Tibial artery (tissue), 4 donors: Measurements from ENCODE around the gene MAP7.

Source experiments
- DNase-seq, 2 donors: peaks; one replicate each; pipeline ENCODE4 v3.0.0-alpha.2; 2019
- H3K27ac ChIP-seq, 2 donors: fragments of 200-600 bp; sonication (generic) in 1 of 2; 1 replicate in 1 of 2; 2 replicates in 1 of 2; pipeline ENCODE4 v1.5.1; 2018 to 2019; ENCODE audit warnings: mild to moderate bottlenecking in 1 of 2
- H3K27me3 ChIP-seq, 2 donors: fragments of 200-600 bp; sonication (generic) in 1 of 2; one replicate each; pipeline versions ENCODE4 v1.5.1 to v1.6.0; 2016 to 2019
- H3K36me3 ChIP-seq, 3 donors: fragments of 200-600 bp; sonication (generic) in 2 of 3; one replicate each; pipeline ENCODE4 v1.5.1; 2016 to 2019; ENCODE audit warnings: mild to moderate bottlenecking in 2 of 3
- H3K4me1 ChIP-seq, 4 donors: fragments of 200-600 bp; sonication (generic) in 2 of 4; 1 replicate in 3 of 4; 2 replicates in 1 of 4; pipeline ENCODE4 v1.5.1; 2016 to 2019
- H3K4me3 ChIP-seq, 2 donors: fragments of 200-600 bp; sonication (generic) in 1 of 2; 1 replicate in 1 of 2; 2 replicates in 1 of 2; pipeline ENCODE4 v1.5.1; 2018 to 2019; ENCODE audit warnings: mild to moderate bottlenecking in 2 of 2
- H3K9me3 ChIP-seq, 3 donors: fragments of 200-600 bp; sonication (generic) in 1 of 3; one replicate each; pipeline ENCODE4 v1.5.1; 2016 to 2019
- CTCF ChIP-seq, 2 experiments: fragments of 200-600 bp in 1 of 2; fragments of 450-650 bp in 1 of 2; IDR thresholded peaks; one replicate each; pipeline ENCODE4 v1.5.1; 2017 to 2019; ENCODE audit warnings: antibody characterized with exemption in 2 of 2, mild to moderate bottlenecking in 1 of 2, moderate library complexity in 1 of 2
- intact Hi-C: fragments of 100-400 bp; cut with DNase I; formaldehyde crosslinking; loops from one replicate; pipeline ENCODE4 v1.15.0; 2023; ENCODE audit warnings: low total_unique reads

The MAP7 gene

GRCh38 chr6:136535880-136536650 is 14.2 kb downstream of the MAP7 start:
- H3K4me1 ChIP-seq: no peaks in the 10 kb centered on the region
- H3K36me3 ChIP-seq: no peaks in the 10 kb centered on the region
- no peak for TF ChIP-seq CTCF (IDR thresholded peaks at IDR 0.05)
- H3K27me3 ChIP-seq: no peaks in the 10 kb centered on the region
- intact Hi-C loops: no loop called here
- no peak overlapping the region for H3K27ac ChIP-seq
- no peak overlapping the region for H3K4me3 ChIP-seq
- H3K9me3 ChIP-seq: no peaks in the 10 kb centered on the region
- no peak for DNase-seq

- H3K27ac ChIP-seq: no peak overlapping the region
- H3K36me3 ChIP-seq: no peaks in the 10 kb centered on the region
- TF ChIP-seq CTCF (IDR thresholded peaks at IDR 0.05): no peak
- intact Hi-C loops: no loop called here
- H3K9me3 ChIP-seq: no peaks in the 10 kb centered on the region
- no peak overlapping the region for H3K4me3 ChIP-seq
- no peak for DNase-seq
- no peaks in the 10 kb centered on the region for H3K4me1 ChIP-seq
- no peaks in the 10 kb centered on the region for H3K27me3 ChIP-seq
Measured at GRCh38 chr6:136535017-136535765, 15.0 kb downstream of the MAP7 start.

- TF ChIP-seq CTCF (IDR thresholded peaks at IDR 0.05): no peak
- Histone ChIP-seq H3K4me3 (no peak overlapping the region), H3K4me1 (no peaks in the 10 kb centered on the region), H3K27me3 (no peaks in the 10 kb centered on the region), H3K36me3 (no peaks in the 10 kb centered on the region), H3K9me3 (no peaks in the 10 kb centered on the region), H3K27ac (no peak overlapping the region)
- DNase-seq: no peak
- intact Hi-C loops: no loop called here
Measured at GRCh38 chr6:136534268-136534667, 16.0 kb downstream of the MAP7 start.

- TF ChIP-seq CTCF (IDR thresholded peaks at IDR 0.05): no peak
- no peak overlapping the region for H3K4me3 ChIP-seq
- no peaks in the 10 kb centered on the region for H3K36me3 ChIP-seq
- no peak for DNase-seq
- no peak overlapping the region for H3K27ac ChIP-seq
- intact Hi-C loops: no loop called here
- H3K9me3 ChIP-seq: no peaks in the 10 kb centered on the region
- no peaks in the 10 kb centered on the region for H3K4me1 ChIP-seq
- H3K27me3 ChIP-seq: no peaks in the 10 kb centered on the region
Measured at GRCh38 chr6:136533487-136533886, 16.7 kb downstream of the MAP7 start.

GRCh38 chr6:136532030-136532429 is 18.2 kb downstream of the MAP7 start:
- Histone ChIP-seq H3K36me3 (no peaks in the 10 kb centered on the region), H3K27me3 (no peaks in the 10 kb centered on the region), H3K27ac (no peak overlapping the region), H3K4me3 (no peak overlapping the region), H3K9me3 (no peaks in the 10 kb centered on the region), H3K4me1 (no peaks in the 10 kb centered on the region)
- no peak for TF ChIP-seq CTCF (IDR thresholded peaks at IDR 0.05)
- DNase-seq: no peak
- intact Hi-C loops: no loop called here
